A172 (cell line): ENCODE results near the gene HK3. TPM values are rescaled to one million over a fixed set of nuclear protein-coding genes. Genes with fewer than 3 reads are reported as not detected.
A peak's percentile ranks its signal among the peaks of the same experiment; 100 is the strongest.

Experiments used
- DNase-seq: peaks from one replicate; pipeline ENCODE4 v3.0.0-alpha.2; 2015; ENCODE audit warnings: low spot score
- total RNA-seq: library from RNA; depleted of rRNA; stranded (reverse); fragments of >200 nt; shearing (Covaris generic); gene quantifications from 2 replicates; pipeline ENCODE4 v1.2.3, GENCODE V29; 2014

HK3 gene
- total RNA-seq, 1 experiment from 2014 or later: not detected

DNA sequence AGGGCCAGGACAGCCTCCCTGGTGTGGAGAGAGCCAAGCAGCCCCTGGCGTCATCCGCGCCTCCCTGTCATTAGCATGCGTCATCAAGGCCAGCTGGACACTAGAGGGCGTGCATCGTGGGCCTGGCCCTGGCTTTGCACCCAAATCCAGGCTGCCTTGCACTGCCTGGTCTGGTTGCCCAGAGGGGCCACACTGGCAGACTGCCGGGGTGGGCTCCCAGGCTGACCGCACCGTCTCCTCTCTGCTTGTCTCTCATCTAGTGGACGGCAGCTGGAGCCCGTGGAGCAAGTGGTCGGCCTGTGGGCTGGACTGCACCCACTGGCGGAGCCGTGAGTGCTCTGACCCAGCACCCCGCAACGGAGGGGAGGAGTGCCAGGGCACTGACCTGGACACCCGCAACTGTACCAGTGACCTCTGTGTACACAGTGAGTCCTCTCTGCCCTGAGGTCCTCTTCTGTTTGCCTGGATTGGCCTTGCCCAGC is 29.0 kb downstream of the HK3 start:
- DNase-seq: peak; percentile 17

GRCh38 chr5:176869501-176870109 is 29.5 kb downstream of the HK3 start:
- DNase-seq: no peak

- no peak for DNase-seq
Observed at GRCh38 chr5:176868731-176869130, 30.4 kb downstream of the HK3 start.

GRCh38 chr5:176868126-176868525 is 31.0 kb downstream of the HK3 start:
- DNase-seq: no peak

- DNase-seq: no peak
Observed at GRCh38 chr5:176866707-176867310, 32.3 kb downstream of the HK3 start.

- DNase-seq: no peak
Observed at GRCh38 chr5:176865964-176866363, 33.2 kb downstream of the HK3 start.

- DNase-seq: no peak
Observed at GRCh38 chr5:176864755-176865154, 34.4 kb downstream of the HK3 start.

- DNase-seq: no peak
Observed at GRCh38 chr5:176863765-176864098, 35.4 kb downstream of the HK3 start.

- no peak for DNase-seq
Observed at GRCh38 chr5:176863041-176863764, 35.9 kb downstream of the HK3 start.

GRCh38 chr5:176862330-176862995 is 36.7 kb downstream of the HK3 start:
- no peak for DNase-seq

GRCh38 chr5:176861276-176861675 is 37.9 kb downstream of the HK3 start:
- no peak for DNase-seq

GRCh38 chr5:176860381-176860780 is 38.8 kb downstream of the HK3 start:
- DNase-seq: no peak

- no peak for DNase-seq
Observed at GRCh38 chr5:176859916-176860315, 39.2 kb downstream of the HK3 start.

DNA sequence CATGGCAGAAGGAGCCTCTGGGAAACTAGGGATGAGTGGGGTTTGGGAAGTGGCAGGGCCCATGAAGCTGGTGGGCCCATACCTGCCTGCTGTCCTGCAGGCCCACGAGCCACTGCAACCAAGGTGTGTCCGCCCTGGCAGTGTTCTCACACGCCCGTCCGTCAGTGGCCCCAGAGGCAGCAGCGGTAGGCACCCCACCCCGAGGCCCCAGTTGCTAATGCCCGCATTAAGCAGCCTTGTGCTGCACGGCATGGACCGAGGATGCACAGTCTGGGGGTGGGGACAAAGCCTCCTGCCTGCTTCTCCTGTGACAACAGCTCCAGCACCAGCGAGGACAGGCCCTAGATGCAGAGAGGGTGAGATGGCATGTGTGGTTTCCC is 41.3 kb downstream of the HK3 start:
- no peak for DNase-seq

DNA sequence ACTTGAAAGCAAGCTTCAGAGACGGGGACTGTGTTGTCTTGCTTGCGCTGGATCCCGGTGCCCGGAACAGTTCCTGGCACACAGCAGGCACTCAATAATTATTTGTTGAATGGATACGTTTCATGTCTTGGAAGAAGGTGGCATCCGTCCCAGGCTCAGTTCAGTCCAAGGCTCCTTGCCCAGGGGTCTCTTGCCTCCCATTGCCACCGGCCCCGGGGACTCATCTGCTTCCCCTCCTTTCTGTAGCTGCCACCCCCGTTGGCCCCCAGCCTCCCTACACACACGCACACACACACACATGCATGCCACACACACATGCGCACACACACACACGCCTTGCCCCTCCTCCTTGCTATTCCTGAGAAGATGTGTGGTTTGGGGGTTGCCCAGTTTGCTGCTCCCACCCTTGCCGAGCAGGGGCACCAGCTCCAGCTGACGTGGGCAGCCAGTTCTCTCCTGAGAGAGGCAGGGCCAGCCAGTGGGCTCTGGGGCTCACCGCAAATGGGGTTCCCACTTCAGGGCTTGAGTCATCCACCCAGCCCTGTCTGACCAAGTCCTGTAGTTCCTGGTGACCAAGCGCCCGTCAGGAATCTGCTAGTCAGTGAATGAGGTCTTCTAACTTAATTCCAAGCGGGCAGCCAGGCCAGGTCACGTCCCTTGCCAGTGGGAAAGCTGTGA is 41.8 kb downstream of the HK3 start:
- DNase-seq: no peak

- DNase-seq: no peak
Observed at GRCh38 chr5:176856746-176857145, 42.4 kb downstream of the HK3 start.

DNA sequence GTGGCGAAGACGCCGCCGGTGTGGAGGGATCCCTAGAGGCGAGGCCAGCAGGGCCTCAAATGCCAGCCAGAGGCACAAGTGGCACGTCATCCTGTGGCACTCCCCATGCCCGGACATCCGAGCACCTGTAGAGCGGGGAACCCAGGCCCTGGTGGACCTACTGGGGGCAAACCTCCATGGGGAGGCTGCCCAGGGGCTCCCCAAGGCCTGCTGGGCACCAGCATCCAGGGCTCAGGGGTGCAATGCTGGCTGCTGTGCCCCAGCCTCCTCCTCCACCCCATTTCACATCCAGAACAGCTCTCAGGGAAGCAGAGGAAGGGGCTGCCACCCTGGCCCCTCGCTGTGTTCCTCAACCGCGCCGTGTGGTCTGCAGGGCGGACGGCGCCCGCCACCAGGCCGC is 43.5 kb downstream of the HK3 start:
- no peak for DNase-seq

DNA sequence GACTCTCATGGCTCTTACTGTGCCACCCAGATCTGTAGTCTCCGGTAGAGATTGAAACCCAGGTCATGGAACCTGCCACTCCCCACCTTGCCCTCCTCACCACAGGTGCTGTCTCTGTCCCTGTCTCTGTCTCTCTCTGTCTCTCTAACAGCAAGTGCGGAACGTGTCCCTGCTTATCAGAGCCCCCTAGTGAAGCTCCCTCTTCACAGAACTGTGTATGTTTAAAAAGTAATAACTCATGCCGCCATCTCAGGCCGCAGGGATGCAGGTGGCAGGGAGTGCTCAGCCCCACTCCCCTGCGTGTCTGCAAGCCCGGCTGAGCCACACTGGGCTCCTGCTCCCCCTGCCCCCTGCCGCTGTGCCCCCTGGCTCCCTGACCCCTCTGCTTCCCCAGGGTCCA is 45.0 kb downstream of the HK3 start:
- no peak for DNase-seq

GRCh38 chr5:176853151-176853778 is 45.9 kb downstream of the HK3 start:
- no peak for DNase-seq

GRCh38 chr5:176851871-176852658 is 47.1 kb downstream of the HK3 start:
- DNase-seq: no peak

DNA sequence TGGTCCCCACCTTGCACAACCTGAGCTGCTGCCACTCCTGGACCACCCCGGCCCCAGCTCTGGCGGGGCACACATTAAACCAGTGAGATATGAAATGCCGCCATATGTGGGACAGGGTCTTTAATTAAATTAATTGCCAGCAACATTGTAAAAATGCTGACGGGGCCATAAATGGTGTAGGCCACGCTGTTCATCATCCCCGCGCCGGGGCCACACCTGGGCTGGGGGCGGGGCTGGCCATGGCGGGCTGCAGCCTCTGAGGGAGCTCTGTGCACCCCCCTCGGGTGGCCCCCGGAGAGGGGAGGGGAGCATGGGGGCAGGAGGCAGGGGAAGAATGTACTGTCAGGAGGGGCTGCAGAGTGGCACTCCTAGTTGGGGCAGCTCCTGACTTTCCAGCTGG is 47.8 kb downstream of the HK3 start:
- DNase-seq: no peak
